HepG2 (cell line): ENCODE measurements around the gene DRAM1. TPM values are rescaled to one million over a fixed set of nuclear protein-coding genes. Genes with fewer than 3 reads are reported as not detected.

Experiments
- ATAC-seq: fragments of 200-7000 bp; cut with Tn5 transposase; 3 replicates; pipeline ENCODE4 v1.9.1; 2020; ENCODE audit warnings: mild to moderate bottlenecking, moderate library complexity
- BruUV-seq: library from RNA; stranded (reverse); fragments of 400-500 nt; replicated peaks from 2 replicates; lab custom pipeline; 2021; lab: Mats Ljungman, UMichigan
- CTCF ChIA-PET: fragments of 300-600 bp; formaldehyde crosslinking; extraction: SDS; loops from one replicate; lab custom pipeline; 2021; ENCODE audit warnings: low total read pairs, inconsistent platforms, low intra/inter-chr PET ratio; lab: Yijun Ruan, JAX
- POLR2A ChIA-PET: fragments of 350-600 bp; sonication (Branson Sonifier 250); formaldehyde crosslinking; loops from one replicate; lab custom pipeline; 2020; ENCODE audit warnings: antibody characterized with exemption, inconsistent platforms; lab: Yijun Ruan, JAX
- DNase-seq: peaks from one replicate; pipeline ENCODE4 v3.0.0-alpha.2; 2015; ENCODE audit warnings: low spot score
- FAIRE-seq: peaks from 3 replicates; lab custom pipeline; 2011; peaks lifted over from hg19 to GRCh38; lab: Jason Lieb, UNC
- H2AFZ ChIP-seq: one replicate; pipeline ENCODE4 v1.6.1; 2011; ENCODE audit warnings: low read length, inconsistent platforms
- H3K27ac ChIP-seq: fragments of 300-600 bp; 3 replicates; pipeline ENCODE4 v1.8.0; 2011; ENCODE audit warnings: mixed run types, mild to moderate bottlenecking, mixed read lengths, low read length, inconsistent platforms; ENCODE audit not compliant: insufficient read depth; ENCODE audit errors: extremely low read length
- H3K27me3 ChIP-seq, 2 experiments: fragments of 200-600 bp in 1 of 2; 2 replicates in 1 of 2; 3 replicates in 1 of 2; pipeline versions ENCODE4 v1.6.0 to v1.8.0; 2011; ENCODE audit warnings: low read length in 2 of 2, mild to moderate bottlenecking in 2 of 2, moderate library complexity in 2 of 2, inconsistent platforms in 1 of 2; ENCODE audit not compliant: insufficient read depth in 2 of 2, control insufficient read depth in 1 of 2
- H3K36me3 ChIP-seq, 2 experiments: fragments of 200-600 bp in 1 of 2; replicated peaks in 1 of 2; 2 replicates in 1 of 2; 3 replicates in 1 of 2; pipeline versions ENCODE4 v1.5.1 to v1.8.0; 2011; ENCODE audit warnings: low read length in 2 of 2, inconsistent platforms in 1 of 2; ENCODE audit not compliant: insufficient read depth in 2 of 2, control insufficient read depth in 1 of 2
- H3K4me1 ChIP-seq: 2 replicates; pipeline ENCODE4 v1.5.1; 2012; ENCODE audit warnings: low read length, inconsistent platforms; ENCODE audit not compliant: insufficient read depth
- H3K4me2 ChIP-seq: 2 replicates; pipeline ENCODE4 v1.6.0; 2011; ENCODE audit warnings: low read depth, low read length, inconsistent platforms
- H3K4me3 ChIP-seq, 3 experiments: fragments of 200-600 bp in 1 of 3; sonication (generic), shearing (Covaris generic) in 1 of 3; replicated peaks in 1 of 3; 2 replicates each; pipeline ENCODE4 v1.5.1; 2011 to 2016; ENCODE audit warnings: low read length in 3 of 3, inconsistent platforms in 2 of 3, low read depth in 2 of 3, mild to moderate bottlenecking in 2 of 3, control low read depth in 1 of 3, mixed read lengths in 1 of 3; ENCODE audit not compliant: insufficient read depth in 1 of 3
- H3K79me2 ChIP-seq: one replicate; pipeline ENCODE4 v1.6.1; 2011; ENCODE audit warnings: low read length, inconsistent platforms; ENCODE audit not compliant: insufficient read depth
- H3K9ac ChIP-seq: 2 replicates; pipeline ENCODE4 v1.6.0; 2011; ENCODE audit warnings: mild to moderate bottlenecking, low read depth, low read length, inconsistent platforms; ENCODE audit not compliant: insufficient read depth
- H3K9me3 ChIP-seq: 2 replicates; pipeline ENCODE4 v1.5.1; 2012; ENCODE audit warnings: mild to moderate bottlenecking, low read length
- H4K20me1 ChIP-seq: 2 replicates; pipeline ENCODE4 v1.6.0; 2011; ENCODE audit warnings: inconsistent platforms, mild to moderate bottlenecking, low read length, moderate library complexity; ENCODE audit not compliant: insufficient read depth
- NAIF1 ChIP-seq: sonication (generic); formaldehyde crosslinking; IDR thresholded peaks from 2 replicates; pipeline ENCODE4 v1.5.0; 2020; ENCODE audit warnings: mild to moderate bottlenecking, missing genetic modification reagents, borderline replicate concordance
- NR2F2 ChIP-seq: IDR thresholded peaks from 2 replicates; pipeline ENCODE4 v1.6.1; 2012; ENCODE audit warnings: low read depth, inconsistent platforms, borderline replicate concordance
- TP53 ChIP-seq: sonication (generic); formaldehyde crosslinking; conservative IDR thresholded peaks from 2 replicates; pipeline ENCODE4 v1.4.0; 2020; ENCODE audit warnings: missing genetic modification reagents
- XBP1 ChIP-seq: sonication (generic); formaldehyde crosslinking; IDR thresholded peaks from 2 replicates; pipeline ENCODE4 v1.5.0; 2020; ENCODE audit warnings: missing genetic modification reagents
- ZNF329 ChIP-seq: sonication (generic); formaldehyde crosslinking; IDR thresholded peaks from 2 replicates; pipeline ENCODE4 v1.9.0; 2021; ENCODE audit warnings: low read depth, mild to moderate bottlenecking, missing genetic modification reagents
- ZNF510 ChIP-seq: sonication (generic); formaldehyde crosslinking; IDR thresholded peaks from 2 replicates; pipeline ENCODE4 v1.4.0; 2020; ENCODE audit warnings: low read depth, mild to moderate bottlenecking, missing genetic modification reagents
- ZNF740 ChIP-seq: sonication (generic); formaldehyde crosslinking; IDR thresholded peaks from 2 replicates; pipeline ENCODE4 v1.4.0; 2020; ENCODE audit warnings: missing genetic modification reagents
- ZNF839 ChIP-seq: sonication (generic); formaldehyde crosslinking; IDR thresholded peaks from 2 replicates; pipeline ENCODE4 v1.4.0; 2020; ENCODE audit warnings: missing genetic modification reagents, mild to moderate bottlenecking, borderline replicate concordance
- ZXDC ChIP-seq: sonication (generic); formaldehyde crosslinking; IDR thresholded peaks from 2 replicates; pipeline ENCODE4 v1.5.0; 2020; ENCODE audit warnings: mild to moderate bottlenecking, missing genetic modification reagents
- WGBS: methylation state at CpG from one replicate; pipeline ENCODE4 v1.1.6; 2017; ENCODE audit warnings: low lambda C conversion rate; 5-methylcytosine and 5-hydroxymethylcytosine counted together
- in situ Hi-C: cut with HindIII; loops from 2 replicates; pipeline ENCODE4 v1.10.0; 2017; ENCODE audit warnings: low pct_unique_long_range_greater_than_20kb; ENCODE audit not compliant: extremely low pct_ligation_motif_present
- intact Hi-C: fragments of 100-400 bp; cut with micrococcal nuclease; formaldehyde crosslinking; loops from one replicate; pipeline ENCODE4 v1.10.0; 2022; ENCODE audit not compliant: unreplicated experiment
- polyA plus RNA-seq, 8 experiments: library from polyadenylated mRNA; depleted of rRNA in 3 of 8; stranded (reverse) in 7 of 8; unstranded in 1 of 8; fragments of >200 nt; fragmentation: Illumina TruSeq in 4 of 8; extraction: Trizol in 4 of 8; gene quantifications; 2 replicates each; pipeline versions ENCODE4 v1.2.1 to v1.2.3, GENCODE V29; 2011 to 2016; ENCODE audit warnings: low read depth in 4 of 8, missing spikeins in 1 of 8, mixed read lengths in 1 of 8; ENCODE audit not compliant: insufficient read depth in 1 of 8
- total RNA-seq, 5 experiments: library from RNA; depleted of rRNA; stranded (reverse); fragments of >200 nt; fragmentation: Illumina TruSeq; extraction: Trizol; gene quantifications; 2 replicates each; pipeline ENCODE4 v1.2.3, GENCODE V29; 2016; ENCODE audit warnings: low read depth in 1 of 5

Gene DRAM1
- total and polyA plus RNA-seq, 2 of the 13 experiments (the other 11 are each of a cell fraction or from before 2014, with no cell fraction given) = 20.9 to 32.6 TPM

DNA sequence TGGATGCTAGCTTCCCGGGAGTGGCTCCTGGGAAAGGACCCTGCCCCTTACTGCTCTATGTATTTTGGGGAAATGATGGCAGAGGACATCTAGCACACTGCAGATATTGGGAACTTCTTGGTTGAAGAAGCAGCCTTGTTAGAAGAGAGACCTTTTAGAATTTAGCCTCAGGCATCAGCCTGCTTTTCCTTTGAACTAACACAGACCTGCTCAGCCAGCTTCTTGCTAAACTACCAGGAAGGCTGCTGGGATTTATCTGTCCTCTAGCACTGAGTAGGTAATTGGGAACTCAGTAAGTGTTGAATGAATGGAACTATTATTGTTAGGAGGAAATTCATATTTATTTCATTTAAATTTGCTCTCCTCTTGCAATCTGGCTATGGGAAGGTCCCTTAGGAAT, 77.3 kb downstream of the DRAM1 start:
- Histone ChIP-seq H3K27me3 (peaks cover 1 to 10% of the 10 kb centered on the region in 2 experiments; a peak in 3 of 5 replicates), H3K36me3 (no peaks in the 10 kb centered on the region), H3K4me2 (no peak overlapping the region), H4K20me1 (no peaks in the 10 kb centered on the region), H3K79me2 (no peaks in the 10 kb centered on the region), H2AFZ (no peak overlapping the region), H3K9ac (no peak overlapping the region), H3K9me3 (peaks cover 4% of the 10 kb centered on the region), H3K4me3 (no peak overlapping the region), H3K4me1 (no peaks in the 10 kb centered on the region), H3K27ac (no peak overlapping the region)
- in situ Hi-C loops (no loop called here), intact Hi-C loops (no loop called here)
- ATAC-seq (no peak), DNase-seq (no peak), FAIRE-seq (no peak)
- POLR2A ChIA-PET = no interaction called here
- TF ChIP-seq ZXDC (CRISPR knock-in tag) = no peak
- no peak for TF ChIP-seq ZNF329 (CRISPR knock-in tag)
- TF ChIP-seq XBP1 (CRISPR knock-in tag) = no peak
- TF ChIP-seq ZNF740 (CRISPR knock-in tag) = no peak
- no peak for TF ChIP-seq ZNF839 (CRISPR knock-in tag)
- TF ChIP-seq ZNF510 = no peak
- TF ChIP-seq NR2F2 = no peak
- no peak for TF ChIP-seq NAIF1 (CRISPR knock-in tag)
- TF ChIP-seq TP53 (CRISPR knock-in tag) = no peak
- WGBS = 0% methylated on average over 1 of the region's 1 CpG
- CTCF ChIA-PET = no interaction called here
- BruUV-seq = no TSS peak
